Activated CD4-positive, alpha-beta T cell treated with anti-CD3 and anti-CD28 coated beads for 24 hours (primary cell): ENCODE data around the gene CC2D1A.
"Not testable (repeated sequence)": the region's sequence is repeated elsewhere in the genome, so short reads cannot be mapped to it uniquely, and the experiment has no call there.

Experiments
- DNase-seq, 2 donors: peaks; one replicate each; pipeline ENCODE4 v3.0.0-alpha.2; 2020; ENCODE audit warnings: low read depth in 2 of 2

The CC2D1A gene

DNA sequence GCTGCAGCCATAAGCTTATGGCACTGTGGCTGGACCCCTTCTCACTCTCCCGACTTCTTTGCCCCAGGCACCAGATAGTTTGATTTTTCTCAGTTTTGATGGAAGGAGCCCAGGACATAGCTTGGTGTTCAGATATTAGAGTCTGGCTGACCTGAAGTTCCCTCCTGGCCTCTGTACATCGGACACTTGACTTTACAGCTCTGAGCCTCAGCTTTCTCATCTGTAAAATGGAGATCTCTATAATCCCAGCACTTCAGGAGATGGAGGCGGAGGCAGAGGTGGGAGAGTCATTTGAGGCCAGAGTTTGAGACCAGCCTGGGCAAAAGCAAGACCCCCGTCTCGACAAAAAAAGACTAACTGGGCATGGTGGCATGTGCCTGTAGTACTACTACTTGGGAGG is 909 bp downstream of the CC2D1A start:
- no peak for DNase-seq

DNA sequence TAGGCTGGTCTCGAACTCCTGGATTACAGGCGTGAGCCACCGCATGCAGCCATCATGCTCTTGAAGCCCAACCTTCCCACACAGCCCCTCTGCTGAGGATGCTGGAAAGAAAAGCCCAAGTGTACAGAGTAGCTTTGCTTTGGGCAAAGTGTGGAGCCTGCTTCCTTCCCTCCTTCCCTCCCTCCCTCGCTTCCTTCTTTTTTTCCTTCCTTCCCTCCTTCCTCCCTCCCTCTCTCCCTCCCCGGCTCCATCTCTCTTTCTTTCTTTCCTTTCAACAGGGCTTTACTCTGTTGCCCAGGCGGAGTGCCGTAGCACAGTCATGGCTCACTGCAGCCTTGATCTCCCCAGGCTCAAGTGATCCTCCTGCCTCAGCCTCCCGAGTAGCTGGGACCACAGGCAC is 2.7 kb downstream of the CC2D1A start:
- no peak for DNase-seq

DNA sequence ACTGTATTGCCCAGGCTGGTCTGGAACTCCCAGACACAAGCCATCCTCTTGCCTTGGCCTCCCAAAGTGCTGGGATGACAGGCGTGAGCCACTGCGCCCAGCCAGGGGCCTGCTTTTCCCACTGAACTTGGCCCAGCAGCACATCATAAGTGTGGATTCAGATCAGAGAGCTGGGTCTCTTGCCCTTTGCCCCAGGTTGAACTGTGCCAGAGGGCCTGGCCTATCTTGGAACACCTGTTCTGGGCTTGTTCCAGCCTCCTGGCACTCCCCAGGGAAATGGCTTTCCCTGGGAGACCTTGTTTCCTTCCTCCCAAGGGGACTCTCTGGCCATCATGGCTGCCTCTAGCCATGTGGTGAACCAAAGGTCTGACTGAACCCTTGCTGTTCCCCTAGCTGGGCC is 3.4 kb downstream of the CC2D1A start:
- DNase-seq: no peak

DNA sequence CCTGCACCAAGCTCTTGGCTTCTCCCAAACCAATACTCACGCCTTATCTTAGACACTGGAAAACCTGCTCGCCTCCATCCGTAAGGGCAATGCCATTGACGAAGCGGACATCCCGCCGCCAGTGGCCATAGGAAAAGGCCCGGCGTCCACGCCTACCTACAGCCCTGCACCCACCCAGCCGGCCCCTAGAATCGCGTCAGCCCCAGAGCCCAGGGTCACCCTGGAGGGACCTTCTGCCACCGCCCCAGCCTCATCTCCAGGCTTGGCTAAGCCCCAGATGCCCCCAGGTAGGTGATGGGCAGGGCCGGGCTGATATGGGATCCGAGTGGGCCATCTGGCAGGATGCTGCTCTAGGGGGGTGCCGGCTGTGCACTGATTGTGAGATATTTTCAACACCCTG is 7.4 kb downstream of the CC2D1A start:
- no peak for DNase-seq

DNA sequence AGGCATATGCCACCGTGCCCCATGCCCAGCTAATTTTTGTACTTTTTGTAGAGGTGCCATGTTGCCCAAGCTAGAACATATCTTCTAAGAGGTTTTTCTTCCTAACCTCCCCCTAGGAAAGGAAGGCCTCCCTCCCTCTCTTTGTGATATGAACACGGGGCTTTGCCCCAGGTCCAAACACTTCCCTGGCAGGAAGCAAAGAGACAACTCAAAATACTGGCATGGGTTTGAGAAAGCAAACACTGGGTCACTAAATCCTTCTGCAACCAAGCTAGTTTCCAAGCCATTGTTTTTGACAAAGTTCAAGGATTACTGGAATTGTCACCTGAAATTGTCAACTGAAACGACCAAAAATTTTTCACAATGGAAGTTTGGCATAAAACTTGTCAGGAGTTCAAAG is 8.8 kb downstream of the CC2D1A start:
- DNase-seq: no peak

DNA sequence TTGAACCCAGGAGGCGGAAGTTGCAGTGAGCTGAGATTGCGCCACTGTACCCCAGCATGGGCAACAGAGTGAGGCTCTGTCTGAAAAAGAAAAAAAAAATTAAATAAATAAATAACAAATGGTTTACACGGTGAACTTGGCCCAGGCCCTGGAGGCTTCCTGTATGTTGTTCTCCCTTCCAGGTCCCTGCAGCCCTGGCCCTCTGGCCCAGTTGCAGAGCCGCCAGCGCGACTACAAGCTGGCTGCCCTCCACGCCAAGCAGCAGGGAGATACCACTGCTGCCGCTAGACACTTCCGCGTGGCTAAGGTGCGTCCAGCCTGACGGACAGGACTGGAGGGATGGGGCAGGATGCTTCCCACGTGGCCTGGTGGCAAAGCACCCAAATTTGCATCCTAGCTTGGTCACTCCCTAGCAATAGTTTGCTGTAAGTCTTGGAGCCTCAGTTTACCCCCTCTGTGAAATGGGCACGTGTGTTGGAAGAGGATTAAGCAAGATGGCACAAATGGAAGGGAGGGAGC is 11.9 kb downstream of the CC2D1A start:
- DNase-seq: no peak

DNA sequence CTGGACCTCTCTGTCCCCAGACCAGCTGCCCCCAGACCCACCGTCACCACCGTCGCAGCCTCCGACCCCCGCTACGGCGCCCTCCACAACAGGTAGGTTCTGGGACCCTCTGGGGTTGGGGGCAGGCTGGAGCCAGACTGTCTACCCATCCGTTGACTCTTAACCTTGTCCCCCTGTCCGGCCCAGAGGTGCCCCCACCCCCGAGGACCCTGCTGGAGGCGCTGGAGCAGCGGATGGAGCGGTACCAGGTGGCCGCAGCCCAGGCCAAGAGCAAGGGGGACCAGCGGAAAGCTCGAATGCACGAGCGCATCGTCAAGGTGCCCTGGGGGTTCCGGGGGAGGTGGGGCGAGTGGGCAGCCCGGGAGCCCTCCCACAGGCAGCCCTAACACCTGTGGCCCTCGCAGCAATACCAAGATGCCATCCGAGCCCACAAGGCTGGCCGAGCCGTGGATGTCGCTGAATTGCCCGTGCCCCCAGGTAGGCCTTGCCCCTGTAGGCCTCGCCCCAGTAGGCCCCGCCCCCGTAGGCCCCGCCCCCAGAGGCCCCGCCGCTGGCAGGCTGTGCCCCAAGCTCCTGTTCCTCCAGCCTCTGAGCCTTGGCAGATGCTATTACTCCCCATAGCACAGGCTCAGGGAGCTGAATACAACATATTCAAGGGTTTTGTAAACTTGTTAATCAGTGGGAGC is 12.9 kb downstream of the CC2D1A start:
- DNase-seq: no peak

DNA sequence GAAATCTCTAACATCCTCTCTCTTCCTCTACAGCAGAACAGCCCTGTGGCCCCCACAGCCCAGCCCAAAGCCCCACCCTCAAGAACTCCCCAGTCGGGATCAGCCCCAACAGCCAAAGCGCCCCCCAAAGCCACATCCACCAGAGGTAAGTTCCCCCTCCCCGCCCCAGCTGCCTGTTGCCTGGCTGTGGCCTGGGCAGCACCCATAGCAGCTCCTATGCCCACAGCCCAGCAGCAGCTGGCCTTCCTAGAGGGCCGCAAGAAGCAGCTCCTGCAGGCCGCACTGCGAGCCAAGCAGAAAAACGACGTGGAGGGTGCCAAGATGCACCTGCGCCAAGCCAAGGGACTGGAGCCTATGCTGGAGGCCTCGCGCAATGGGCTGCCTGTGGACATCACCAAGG is 14.5 kb downstream of the CC2D1A start:
- no peak for DNase-seq

DNA sequence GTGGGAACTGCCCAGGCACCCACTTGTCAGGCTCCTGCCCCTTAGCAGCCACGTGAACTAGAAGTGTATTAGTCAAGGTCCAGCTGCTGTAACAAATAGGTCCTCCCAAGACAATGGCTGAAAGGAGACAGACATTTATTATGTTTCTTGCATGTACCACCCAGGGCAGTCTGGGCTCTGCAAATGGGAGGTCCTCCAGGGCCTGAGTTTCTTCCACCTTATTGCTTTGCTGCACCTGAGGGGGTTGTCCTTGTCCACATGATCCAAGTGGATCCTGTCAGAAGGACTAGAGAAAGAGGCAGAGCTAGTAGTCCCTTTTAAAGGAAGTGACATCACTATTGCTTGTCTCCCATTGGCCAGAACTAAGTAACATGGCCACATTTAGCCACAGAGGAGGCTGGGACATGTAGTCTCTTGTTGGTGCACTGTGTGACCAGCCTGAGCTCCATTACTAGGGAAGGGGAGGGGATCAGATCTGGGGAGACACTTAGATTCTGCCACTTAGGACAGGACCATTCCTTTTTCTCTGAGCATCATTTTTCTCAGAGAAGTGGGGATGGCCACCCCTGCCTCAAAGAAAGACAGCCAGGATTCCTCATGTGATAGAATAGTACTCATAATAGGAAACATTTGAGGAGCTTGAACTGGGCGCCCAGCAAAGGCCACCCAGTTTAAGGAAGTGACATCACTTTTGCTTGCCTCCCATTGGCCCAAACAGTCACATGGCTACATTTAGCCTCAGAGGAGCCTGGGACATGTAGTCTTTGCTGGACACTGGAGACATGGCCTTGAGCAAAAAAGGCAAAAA is 15.1 kb downstream of the CC2D1A start:
- no peak for DNase-seq

DNA sequence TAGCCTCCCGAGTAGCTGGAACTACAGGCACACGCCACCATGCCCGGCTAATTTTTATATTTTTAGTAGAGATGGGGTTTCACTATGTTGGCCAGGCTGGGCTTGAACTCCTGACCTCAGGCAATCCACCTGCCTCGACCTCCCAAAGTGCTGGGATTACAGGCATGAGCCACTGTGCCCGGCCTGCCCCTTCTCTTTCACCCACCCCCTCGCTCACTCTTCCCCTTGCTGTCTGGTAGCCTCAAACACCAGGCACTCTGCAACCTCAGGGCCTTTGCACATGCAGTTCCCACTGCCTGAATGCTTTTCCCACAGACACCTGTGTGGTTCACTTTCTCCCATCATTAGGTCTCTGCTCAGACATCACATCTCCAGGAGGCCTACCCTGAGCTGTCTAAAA is 16.1 kb downstream of the CC2D1A start:
- DNase-seq: not testable (repeated sequence)

DNA sequence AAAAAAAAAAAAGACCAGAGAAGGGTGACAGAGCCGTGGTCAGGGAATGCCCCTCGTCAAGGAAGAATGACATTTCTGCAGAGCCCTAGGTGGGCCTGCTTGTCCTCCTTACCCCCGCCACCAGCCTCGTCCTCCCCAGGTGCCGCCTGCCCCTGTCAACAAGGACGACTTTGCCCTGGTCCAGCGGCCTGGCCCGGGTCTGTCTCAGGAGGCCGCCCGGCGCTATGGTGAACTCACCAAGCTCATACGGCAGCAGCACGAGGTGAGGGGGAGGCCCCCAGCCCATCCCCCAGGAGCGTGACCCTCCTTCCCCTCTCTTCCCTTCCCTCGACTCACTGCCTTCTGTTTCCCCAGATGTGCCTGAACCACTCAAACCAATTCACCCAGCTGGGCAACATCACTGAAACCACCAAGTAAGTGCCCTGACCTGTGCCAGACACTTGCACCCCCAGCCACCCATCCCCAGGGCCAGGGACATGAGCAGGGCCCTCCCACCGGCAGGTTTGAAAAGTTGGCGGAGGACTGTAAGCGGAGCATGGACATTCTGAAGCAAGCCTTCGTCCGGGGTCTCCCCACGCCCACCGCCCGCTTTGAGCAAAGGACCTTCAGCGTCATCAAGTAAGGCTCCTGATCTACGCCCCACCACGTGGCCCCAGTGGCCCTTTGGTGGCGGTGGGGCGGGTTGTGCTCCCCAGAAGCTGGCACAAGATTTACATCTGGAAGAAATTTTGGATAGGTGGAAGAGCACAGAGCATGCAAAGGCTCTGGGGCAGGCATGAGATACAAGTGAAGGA is 17.4 kb downstream of the CC2D1A start:
- no peak for DNase-seq

DNA sequence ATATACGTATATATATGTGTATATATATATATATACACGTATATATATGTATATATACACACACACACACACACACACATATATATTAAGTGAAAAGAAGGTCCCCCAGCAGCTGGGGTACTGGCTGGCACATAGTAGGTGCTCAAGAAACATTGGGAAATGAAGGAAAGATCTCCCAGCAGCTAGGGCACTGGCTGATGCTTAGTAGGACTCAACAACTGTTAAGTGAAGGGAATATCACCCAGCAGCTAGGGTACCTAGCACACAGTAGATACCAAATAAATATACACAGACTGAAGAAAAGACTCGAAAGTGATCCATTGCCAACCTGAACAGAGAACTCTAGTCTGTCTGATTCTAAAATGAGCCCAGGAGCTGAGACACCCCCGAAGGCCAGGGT is 20.0 kb downstream of the CC2D1A start:
- no peak for DNase-seq

DNA sequence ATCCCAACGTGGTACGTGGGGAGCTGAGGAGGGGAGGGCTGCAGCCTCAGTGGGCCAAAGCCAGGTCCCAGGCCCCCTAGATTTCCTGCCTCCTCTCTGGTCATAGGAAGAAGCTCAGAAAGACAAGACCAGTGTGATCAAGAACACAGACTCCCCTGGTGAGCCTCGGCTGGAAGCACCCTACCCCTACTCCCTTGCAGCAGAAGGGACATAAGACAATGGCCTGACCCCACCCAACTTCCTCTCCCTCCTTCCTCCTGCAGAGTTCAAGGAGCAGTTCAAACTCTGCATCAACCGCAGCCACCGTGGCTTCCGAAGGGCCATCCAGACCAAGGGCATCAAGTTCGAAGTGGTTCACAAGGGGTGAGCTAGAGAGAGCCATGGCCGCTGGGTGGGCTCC is 20.7 kb downstream of the CC2D1A start:
- DNase-seq: no peak

DNA sequence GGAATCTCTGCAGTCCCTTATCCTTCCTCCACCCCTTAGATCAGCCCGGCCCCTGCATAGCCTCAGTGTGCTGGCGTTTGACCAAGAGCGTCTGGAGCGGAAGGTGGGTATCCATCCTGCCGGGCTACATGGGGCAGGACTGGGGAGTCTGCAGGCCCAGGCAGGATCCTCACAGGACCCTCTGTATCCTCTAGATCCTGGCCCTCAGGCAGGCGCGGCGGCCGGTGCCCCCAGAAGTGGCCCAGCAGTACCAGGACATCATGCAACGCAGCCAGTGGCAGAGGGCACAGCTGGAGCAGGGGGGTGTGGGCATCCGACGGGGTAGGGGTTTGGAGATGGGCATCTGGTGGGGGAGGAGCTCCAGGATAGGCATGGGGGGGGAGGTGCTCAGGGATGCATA is 23.3 kb downstream of the CC2D1A start:
- no peak for DNase-seq

DNA sequence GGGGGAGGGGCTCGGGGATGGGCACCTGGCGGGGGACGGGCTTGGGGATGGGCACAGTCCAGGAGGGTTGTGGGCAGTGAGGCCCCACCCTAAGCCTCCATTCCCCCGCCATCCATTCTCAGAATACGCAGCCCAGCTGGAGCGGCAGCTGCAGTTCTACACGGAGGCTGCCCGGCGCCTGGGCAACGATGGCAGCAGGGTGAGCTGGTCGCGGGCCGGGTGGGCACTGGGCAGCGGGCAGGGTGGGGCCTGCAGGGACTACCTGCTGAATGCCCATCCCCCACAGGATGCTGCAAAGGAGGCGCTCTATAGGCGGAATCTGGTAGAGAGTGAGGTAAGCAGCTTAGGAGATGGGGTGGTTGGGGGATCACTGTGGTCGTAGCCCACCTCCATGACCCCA is 24.0 kb downstream of the CC2D1A start:
- DNase-seq: no peak

DNA sequence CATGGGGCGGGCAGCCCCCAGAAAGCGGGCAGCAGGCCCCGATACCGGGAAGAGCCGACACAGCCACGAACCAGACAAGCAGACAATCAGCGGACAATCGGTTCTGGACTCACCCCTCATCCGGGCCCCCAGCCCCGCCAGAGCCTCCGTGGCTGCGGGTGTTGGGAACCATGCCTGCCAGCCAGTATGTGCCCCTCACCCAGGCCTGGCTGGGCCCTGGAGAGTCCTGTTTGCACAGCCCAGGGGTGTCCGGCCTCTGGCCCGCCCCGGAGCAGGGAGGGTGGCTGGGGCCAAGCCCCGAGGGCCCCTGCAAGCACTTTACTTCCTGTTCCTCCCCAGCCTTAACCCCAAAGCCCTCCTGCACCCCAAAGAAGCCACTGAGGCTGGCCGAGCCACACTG is 24.4 kb downstream of the CC2D1A start:
- no peak for DNase-seq

DNA sequence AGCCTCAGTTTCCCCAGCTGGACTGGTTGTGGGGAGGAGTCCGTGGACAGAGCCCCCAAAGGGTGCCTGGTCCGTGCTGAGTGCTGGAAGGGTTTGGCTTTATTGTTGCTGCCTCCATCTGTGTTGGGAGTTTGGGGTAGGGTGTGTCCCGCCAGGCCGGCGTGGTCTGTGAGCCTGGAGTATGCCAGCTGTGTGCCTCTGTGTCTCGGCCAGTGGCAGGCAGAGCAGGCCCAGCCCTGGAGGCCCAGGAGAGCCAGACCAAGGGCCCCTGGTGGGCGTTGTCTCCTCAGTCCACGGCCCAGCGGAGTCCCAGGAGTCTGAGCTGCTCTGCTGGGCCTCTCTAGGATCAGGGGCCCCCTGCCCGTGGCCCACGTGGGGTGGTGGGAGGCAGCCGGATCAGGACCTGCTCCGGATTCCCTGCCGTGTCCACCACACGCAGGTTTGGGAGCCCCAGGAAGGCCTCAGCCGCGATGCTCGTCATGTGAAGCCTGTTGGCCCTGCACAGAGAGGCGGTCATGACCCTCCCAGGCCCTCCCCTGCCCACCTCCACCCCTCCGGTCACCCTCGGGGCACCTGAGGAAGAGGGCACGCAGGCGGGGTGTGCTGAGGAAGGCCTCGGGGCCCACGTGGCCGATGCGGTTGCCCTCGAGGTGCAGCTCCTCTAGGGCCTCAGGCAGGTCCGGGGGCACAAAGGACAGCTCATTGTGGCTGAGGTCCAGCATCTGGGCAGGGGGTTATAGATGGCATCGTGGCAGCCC is 25.6 kb downstream of the CC2D1A start:
- no peak for DNase-seq

DNA sequence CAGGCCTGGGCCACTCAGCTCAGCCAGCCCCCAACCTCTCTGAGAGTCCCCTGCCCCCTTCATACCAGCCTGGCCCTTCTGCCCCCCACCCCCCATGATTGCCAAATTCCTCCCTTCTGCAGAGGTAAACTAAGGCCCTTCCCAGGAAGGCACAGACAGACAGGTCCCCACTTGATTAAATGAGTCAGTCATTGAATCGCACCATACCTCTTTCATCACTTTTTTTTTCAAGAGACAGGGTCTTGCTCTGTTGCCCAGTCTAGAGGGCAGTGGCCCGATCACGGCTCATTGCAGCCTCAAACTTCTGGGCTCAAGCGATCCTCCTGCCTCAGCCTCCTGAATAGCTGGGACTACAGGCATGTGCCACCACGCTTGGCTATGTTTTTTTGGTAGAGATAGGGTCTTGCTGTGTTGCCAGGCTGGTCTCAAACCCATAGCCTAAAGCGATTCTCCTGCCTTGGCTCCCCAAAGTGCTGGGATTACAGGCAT is 26.2 kb downstream of the CC2D1A start:
- no peak for DNase-seq

DNA sequence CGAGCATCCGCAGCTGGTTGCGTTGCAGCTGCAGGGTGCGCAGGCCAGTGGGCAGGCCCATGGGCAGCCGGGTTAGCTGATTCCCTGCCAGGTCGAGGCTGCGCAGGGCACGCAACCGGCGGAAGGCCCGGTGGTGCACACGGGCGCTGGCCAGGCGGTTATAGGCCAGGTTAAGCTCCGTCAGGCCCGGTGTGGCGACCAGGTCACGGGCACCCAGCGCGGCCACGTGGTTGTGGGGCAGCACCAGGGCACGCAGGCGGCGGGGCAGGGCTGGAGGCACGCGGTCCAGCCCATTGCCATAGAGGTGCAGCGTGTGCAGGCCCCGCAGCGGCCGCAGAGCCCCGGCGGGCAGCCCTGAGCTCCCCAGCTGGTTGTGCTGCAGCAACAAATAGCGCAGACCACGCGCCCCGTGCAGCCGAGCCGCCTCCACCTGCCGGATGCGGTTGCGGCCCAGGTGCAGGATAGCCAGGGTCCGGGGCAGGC is 27.0 kb downstream of the CC2D1A start:
- DNase-seq: no peak

DNA sequence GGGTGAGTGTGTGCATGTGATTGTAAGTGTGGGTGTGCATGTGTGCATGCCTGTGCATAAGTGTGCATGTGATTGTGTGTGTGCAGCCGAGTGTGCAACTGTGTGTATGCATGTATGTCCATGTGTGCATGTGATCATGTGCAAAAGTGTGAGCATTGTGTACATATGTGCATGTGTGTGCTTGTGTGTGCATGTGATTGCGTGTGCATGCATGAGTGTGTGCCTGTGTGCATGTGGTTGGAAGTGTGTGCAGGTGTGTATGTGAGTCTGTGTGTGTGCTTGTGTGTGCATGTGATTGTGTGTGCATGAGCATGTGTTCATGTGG is 28.7 kb downstream of the CC2D1A start:
- DNase-seq: no peak

DNA sequence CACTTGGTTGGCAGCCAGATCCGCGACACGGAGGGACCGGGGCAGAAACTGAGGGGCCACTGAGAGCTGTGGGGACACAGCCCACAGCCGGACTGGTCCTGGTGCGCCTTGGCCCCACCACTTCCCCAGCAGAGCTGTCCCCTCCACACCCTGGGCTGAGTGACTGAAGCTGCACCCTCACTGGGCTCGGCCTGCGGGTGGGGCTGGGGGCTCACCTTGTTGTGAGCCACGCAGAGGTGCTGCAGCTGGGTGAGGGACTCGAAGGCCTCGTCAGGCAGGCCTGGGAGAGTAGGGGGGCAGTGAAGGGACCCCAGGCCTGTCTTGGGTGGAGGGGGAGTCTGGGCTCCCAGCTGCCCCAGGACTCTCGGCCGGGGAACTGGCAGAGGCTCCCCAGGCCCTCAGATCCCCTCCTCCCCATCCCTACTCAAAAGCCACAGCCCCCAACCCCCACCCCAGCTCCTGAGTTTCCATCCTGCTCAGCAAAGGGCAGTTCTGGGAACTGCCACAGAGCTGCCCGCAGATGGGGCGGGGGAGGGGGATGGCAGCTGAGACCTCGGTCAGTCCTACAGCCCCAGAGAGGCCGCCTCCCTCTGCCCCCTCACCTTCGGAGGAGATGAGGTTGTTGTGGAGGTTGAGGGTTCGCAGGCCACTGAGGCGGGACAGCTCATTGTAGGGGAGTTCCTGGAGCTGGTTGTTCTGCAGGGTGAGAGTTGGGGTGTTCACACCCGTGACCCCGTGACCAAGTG is 29.9 kb downstream of the CC2D1A start:
- no peak for DNase-seq
